Neuronal stem cell (in vitro differentiated cells): ENCODE data around the gene GRAMD2B.

Experiments
- DNase-seq: peaks from one replicate; pipeline ENCODE4 v3.0.0-alpha.2; 2013; ENCODE audit warnings: low spot score
- H2AFZ ChIP-seq: one replicate; pipeline ENCODE4 v1.6.1; 2013; ENCODE audit warnings: mild to moderate bottlenecking, low read length, inconsistent platforms
- H2AK5ac ChIP-seq: 2 replicates; pipeline ENCODE4 v1.6.1; 2013; ENCODE audit warnings: low read depth, mild to moderate bottlenecking, inconsistent platforms, low read length, moderate library complexity, mixed read lengths
- H2BK120ac ChIP-seq: 2 replicates; pipeline ENCODE4 v1.6.1; 2013; ENCODE audit warnings: low read depth, mild to moderate bottlenecking, inconsistent platforms, low read length, moderate library complexity, mixed read lengths
- H2BK12ac ChIP-seq: one replicate; pipeline ENCODE4 v1.6.1; 2013; ENCODE audit warnings: low read length, inconsistent platforms
- H2BK15ac ChIP-seq: 2 replicates; pipeline ENCODE4 v1.6.1; 2013; ENCODE audit warnings: mild to moderate bottlenecking, low read length, inconsistent platforms, mixed read lengths
- H2BK5ac ChIP-seq: one replicate; pipeline ENCODE4 v1.6.1; 2013; ENCODE audit warnings: inconsistent platforms, mild to moderate bottlenecking, low read length, moderate library complexity
- H3K14ac ChIP-seq: one replicate; pipeline ENCODE4 v1.6.1; 2013; ENCODE audit warnings: low read length, inconsistent platforms
- H3K18ac ChIP-seq: 2 replicates; pipeline ENCODE4 v1.6.1; 2013; ENCODE audit warnings: low read length, inconsistent platforms
- H3K23ac ChIP-seq: 2 replicates; pipeline ENCODE4 v1.6.1; 2013; ENCODE audit warnings: low read depth, mild to moderate bottlenecking, mixed read lengths, low read length, inconsistent platforms; ENCODE audit not compliant: poor library complexity
- H3K27ac ChIP-seq: replicated peaks from 3 replicates; pipeline ENCODE4 v1.5.1; 2013; ENCODE audit warnings: low read length, inconsistent platforms
- H3K27me3 ChIP-seq, 3 experiments: 2 replicates each; pipeline ENCODE4 v1.6.1; 2013; ENCODE audit warnings: low read length in 3 of 3, mild to moderate bottlenecking in 2 of 3, inconsistent platforms in 1 of 3, low read depth in 1 of 3, mixed read lengths in 1 of 3, moderate library complexity in 1 of 3; ENCODE audit not compliant: control insufficient read depth in 3 of 3, insufficient read depth in 3 of 3
- H3K36me3 ChIP-seq, 2 donors: replicated peaks in 1 of 2; 2 replicates each; pipeline ENCODE4 v1.6.1; 2013; ENCODE audit warnings: low read length in 2 of 2; ENCODE audit not compliant: control insufficient read depth in 2 of 2, insufficient read depth in 2 of 2
- H3K4ac ChIP-seq: 2 replicates; pipeline ENCODE4 v1.6.1; 2013; ENCODE audit warnings: inconsistent platforms, mild to moderate bottlenecking, low read length, moderate library complexity
- H3K4me1 ChIP-seq, 2 donors: 1 replicate in 1 of 2; 2 replicates in 1 of 2; pipeline ENCODE4 v1.6.1; 2013; ENCODE audit warnings: low read length in 2 of 2, low read depth in 1 of 2; ENCODE audit not compliant: control insufficient read depth in 2 of 2, insufficient read depth in 1 of 2
- H3K4me2 ChIP-seq: one replicate; pipeline ENCODE4 v1.6.1; 2013; ENCODE audit warnings: mild to moderate bottlenecking, low read length, inconsistent platforms; ENCODE audit not compliant: insufficient read depth, poor library complexity, severe bottlenecking
- H3K4me3 ChIP-seq, 2 donors: 2 replicates each; pipeline ENCODE4 v1.5.1; 2013; ENCODE audit warnings: low read length in 2 of 2, mild to moderate bottlenecking in 2 of 2, inconsistent platforms in 1 of 2, moderate library complexity in 1 of 2
- H3K79me1 ChIP-seq: one replicate; pipeline ENCODE4 v1.6.1; 2013; ENCODE audit warnings: low read depth, mild to moderate bottlenecking, inconsistent platforms, low read length, moderate library complexity
- H3K9ac ChIP-seq: one replicate; pipeline ENCODE4 v1.6.1; 2013; ENCODE audit warnings: mild to moderate bottlenecking, low read depth, low read length, inconsistent platforms; ENCODE audit not compliant: poor library complexity
- H3K9me3 ChIP-seq, 2 donors: replicated peaks in 1 of 2; 2 replicates each; pipeline versions ENCODE3 to v1.6.1; 2013; ENCODE audit warnings: low read length in 2 of 2, mild to moderate bottlenecking in 2 of 2, inconsistent platforms in 1 of 2, low read depth in 1 of 2, mixed read lengths in 1 of 2, moderate library complexity in 1 of 2; ENCODE audit not compliant: control insufficient read depth in 2 of 2, insufficient read depth in 1 of 2
- H4K8ac ChIP-seq: one replicate; pipeline ENCODE4 v1.6.1; 2013; ENCODE audit warnings: low read depth, mild to moderate bottlenecking, inconsistent platforms, low read length, moderate library complexity
- H4K91ac ChIP-seq: one replicate; pipeline ENCODE4 v1.6.1; 2013; ENCODE audit warnings: low read length, low read depth, mild to moderate bottlenecking, inconsistent platforms; ENCODE audit not compliant: poor library complexity
- WGBS, 2 donors: extraction: QIAGEN DNeasy Blood & Tissue Kit; methylation state at CpG; one replicate each; pipeline ENCODE4 v1.1.7; 2013; ENCODE audit warnings: missing lambda C conversion rate in 2 of 2, mixed read lengths in 1 of 2; ENCODE audit not compliant: insufficient read length in 2 of 2, insufficient replicate concordance in 1 of 2; ENCODE audit errors: extremely low coverage in 2 of 2; 5-methylcytosine and 5-hydroxymethylcytosine counted together

Gene GRAMD2B

GRCh38 chr5:126410623-126411022 lies 12.6 kb upstream of the GRAMD2B start:
- H2BK15ac ChIP-seq = no peak overlapping the region
- H3K18ac ChIP-seq = no peak overlapping the region
- no peaks in the 10 kb centered on the region for H3K4me1 ChIP-seq
- no peak overlapping the region for H2AK5ac ChIP-seq
- H3K9ac ChIP-seq = no peak overlapping the region
- no peak overlapping the region for H3K4me2 ChIP-seq
- no peak overlapping the region for H3K4me3 ChIP-seq
- H3K14ac ChIP-seq = no peak overlapping the region
- H3K27me3 ChIP-seq = no peaks in the 10 kb centered on the region
- no peak overlapping the region for H2BK120ac ChIP-seq
- H4K8ac ChIP-seq = no peak overlapping the region
- H3K36me3 ChIP-seq = no peaks in the 10 kb centered on the region
- no peak overlapping the region for H3K27ac ChIP-seq
- WGBS, 2 donors = no CpG with 5 or more reads among the region's 2 CpGs
- H2BK5ac ChIP-seq = no peak overlapping the region
- H3K79me1 ChIP-seq = no peaks in the 10 kb centered on the region
- H3K9me3 ChIP-seq = peaks cover 0 to 11% of the 10 kb centered on the region in 2 donors
- H4K91ac ChIP-seq = no peak overlapping the region
- H3K4ac ChIP-seq = no peak overlapping the region
- H2BK12ac ChIP-seq = no peak overlapping the region
- no peak overlapping the region for H3K23ac ChIP-seq
- no peak overlapping the region for H2AFZ ChIP-seq
- DNase-seq = no peak

- Histone ChIP-seq H3K4me1 (peaks cover 0 to 2% of the 10 kb centered on the region in 2 donors), H3K27me3 (no peaks in the 10 kb centered on the region), H2BK15ac (no peak overlapping the region), H3K23ac (no peak overlapping the region), H3K4me3 (no peak overlapping the region), H2BK120ac (no peak overlapping the region), H2BK12ac (no peak overlapping the region), H4K8ac (no peak overlapping the region), H3K4ac (no peak overlapping the region), H3K14ac (no peak overlapping the region), H3K9ac (no peak overlapping the region), H3K79me1 (no peaks in the 10 kb centered on the region), H3K27ac (no peak overlapping the region), H3K4me2 (no peak overlapping the region), H3K9me3 (peaks cover 0 to 11% of the 10 kb centered on the region in 2 donors), H2AFZ (no peak overlapping the region), H2AK5ac (no peak overlapping the region), H3K36me3 (no peaks in the 10 kb centered on the region), H2BK5ac (no peak overlapping the region), H4K91ac (no peak overlapping the region), H3K18ac (no peak overlapping the region)
- no peak for DNase-seq
- no CpG with 5 or more reads among the region's 3 CpGs for WGBS, 2 donors
These were observed 9.4 kb upstream of the GRAMD2B start for GRCh38 chr5:126413856-126414255.

- Histone ChIP-seq H3K36me3 (no peaks in the 10 kb centered on the region), H3K18ac (no peak overlapping the region), H3K9me3 (peaks cover 0 to 11% of the 10 kb centered on the region in 2 donors), H2AK5ac (no peak overlapping the region), H2BK120ac (no peak overlapping the region), H3K4me2 (no peak overlapping the region), H3K9ac (no peak overlapping the region), H3K4me3 (no peak overlapping the region), H3K27ac (no peak overlapping the region), H2BK5ac (no peak overlapping the region), H2AFZ (no peak overlapping the region), H3K27me3 (no peaks in the 10 kb centered on the region), H3K23ac (no peak overlapping the region), H4K8ac (no peak overlapping the region), H2BK15ac (no peak overlapping the region), H3K4ac (no peak overlapping the region), H3K14ac (no peak overlapping the region), H3K79me1 (no peaks in the 10 kb centered on the region), H3K4me1 (peaks cover 0 to 2% of the 10 kb centered on the region in 2 donors), H4K91ac (no peak overlapping the region), H2BK12ac (no peak overlapping the region)
- WGBS, 2 donors = no CpG with 5 or more reads among the region's 1 CpG
- no peak for DNase-seq
These were observed 8.2 kb upstream of the GRAMD2B start for GRCh38 chr5:126414874-126415502.

- Histone ChIP-seq H4K91ac (no peak overlapping the region), H3K23ac (no peak overlapping the region), H3K79me1 (no peaks in the 10 kb centered on the region), H3K4me1 (peaks cover 0 to 2% of the 10 kb centered on the region in 2 donors), H3K18ac (no peak overlapping the region), H3K27ac (no peak overlapping the region), H3K9ac (no peak overlapping the region), H2BK12ac (no peak overlapping the region), H2BK15ac (no peak overlapping the region), H2AK5ac (no peak overlapping the region), H4K8ac (no peak overlapping the region), H3K14ac (no peak overlapping the region), H2BK5ac (no peak overlapping the region), H3K4me2 (no peak overlapping the region), H3K36me3 (no peaks in the 10 kb centered on the region), H3K9me3 (peaks cover 0 to 7% of the 10 kb centered on the region in 2 donors), H2AFZ (no peak overlapping the region), H2BK120ac (no peak overlapping the region), H3K4ac (no peak overlapping the region), H3K4me3 (no peak overlapping the region), H3K27me3 (no peaks in the 10 kb centered on the region)
- no CpG with 5 or more reads among the region's 4 CpGs for WGBS, 2 donors
- no peak for DNase-seq
These were observed 7.4 kb upstream of the GRAMD2B start for GRCh38 chr5:126415789-126416188.
